Measurements from ENCODE around the gene PRR29.
"Not testable (repeated sequence)": the region's sequence is repeated elsewhere in the genome, so short reads cannot be mapped to it uniquely, and the experiment has no call there.

Gene PRR29

DNA sequence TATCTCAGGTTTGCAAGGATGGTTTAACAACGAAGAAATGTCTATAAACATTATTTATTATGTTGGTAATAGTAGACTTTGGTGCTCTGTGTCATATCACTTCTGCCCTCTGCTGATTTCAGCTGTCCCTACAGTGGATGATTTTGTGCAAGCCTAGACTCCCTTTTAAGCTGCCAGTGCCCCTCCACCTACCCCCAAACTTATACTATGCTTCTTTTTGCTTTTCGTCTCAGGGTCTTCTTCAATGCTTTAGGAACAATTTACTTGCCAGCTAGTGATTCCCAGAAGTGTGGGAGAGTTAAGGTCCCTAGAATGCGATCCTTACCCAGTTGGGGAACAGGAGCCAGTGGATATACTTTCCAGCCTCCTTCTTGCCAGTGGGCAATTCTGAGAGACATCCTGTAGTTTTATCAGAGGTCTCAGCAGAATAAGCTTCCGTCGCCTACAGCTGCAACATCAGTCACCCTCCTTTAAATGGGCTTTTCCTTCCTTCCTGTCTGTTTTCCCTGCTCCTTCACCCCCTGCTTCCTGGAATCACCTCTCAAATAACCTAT is 18.2 kb downstream of the PRR29 start:
- no peak for DNase-seq

DNA sequence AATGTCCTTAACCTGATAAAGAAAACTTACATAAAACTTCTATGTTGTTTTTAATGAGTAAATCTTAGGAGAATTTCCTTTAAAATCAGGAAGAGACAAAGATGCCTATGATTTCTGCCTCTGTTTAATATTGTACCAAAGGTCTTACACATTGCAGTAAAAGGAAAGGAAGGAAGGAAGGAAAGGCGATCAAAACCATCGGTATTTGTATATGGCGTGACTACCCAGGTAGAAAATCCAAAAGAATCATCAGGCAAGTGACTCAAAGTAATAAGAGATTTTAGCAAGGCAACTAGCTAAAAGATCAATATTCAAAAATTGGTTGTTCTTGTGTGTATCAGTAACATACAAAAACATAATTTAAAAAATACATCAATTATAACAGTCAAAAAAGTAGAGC is 18.8 kb downstream of the PRR29 start:
- no peak for DNase-seq

DNA sequence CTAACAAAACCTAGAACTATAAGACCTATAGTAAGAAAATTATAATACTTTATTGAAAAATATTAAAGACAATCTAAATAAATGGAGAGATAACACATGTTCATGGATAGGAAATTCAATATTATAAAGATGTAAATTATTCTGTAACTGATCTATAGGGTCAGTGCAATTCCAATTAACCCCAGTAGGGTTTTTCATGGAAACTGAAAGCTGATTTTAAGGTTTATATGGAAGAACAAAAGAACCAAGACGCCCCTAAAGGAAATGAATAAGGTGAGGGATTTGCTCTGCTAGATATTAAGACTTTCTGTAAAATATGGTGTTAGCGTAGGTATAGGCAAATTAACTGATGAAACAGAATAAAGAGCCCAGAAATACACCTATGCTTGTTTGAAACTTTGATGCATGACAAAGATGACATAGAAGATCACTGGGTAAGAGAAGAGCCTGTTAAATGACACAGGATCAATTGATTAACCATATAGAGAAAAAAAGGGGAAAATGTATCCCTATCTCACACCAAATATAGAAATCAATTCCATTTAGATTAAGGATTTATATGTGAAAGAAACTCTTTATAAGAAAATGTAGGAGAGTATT is 19.3 kb downstream of the PRR29 start:
- no peak for DNase-seq

DNA sequence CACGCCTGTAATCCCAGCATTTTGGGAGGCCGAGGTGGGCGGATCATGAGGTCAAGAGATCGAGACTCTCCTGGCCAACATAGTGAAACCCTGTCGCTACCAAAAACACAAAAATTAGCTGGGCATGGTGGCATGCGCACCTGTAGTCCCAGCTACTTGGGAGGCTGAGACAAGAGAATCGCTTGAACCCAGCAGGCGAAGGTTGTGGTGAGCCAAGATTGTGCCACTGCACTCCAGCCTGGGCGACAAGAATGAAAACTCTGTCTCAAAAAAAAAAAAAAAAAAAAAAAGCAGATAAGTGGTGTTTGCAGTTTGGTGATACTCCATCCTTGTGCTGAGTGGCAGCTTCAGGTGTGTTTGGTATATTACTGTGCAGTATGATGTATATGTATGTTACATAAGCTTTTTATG is 21.4 kb downstream of the PRR29 start:
- not testable (repeated sequence) for DNase-seq

DNA sequence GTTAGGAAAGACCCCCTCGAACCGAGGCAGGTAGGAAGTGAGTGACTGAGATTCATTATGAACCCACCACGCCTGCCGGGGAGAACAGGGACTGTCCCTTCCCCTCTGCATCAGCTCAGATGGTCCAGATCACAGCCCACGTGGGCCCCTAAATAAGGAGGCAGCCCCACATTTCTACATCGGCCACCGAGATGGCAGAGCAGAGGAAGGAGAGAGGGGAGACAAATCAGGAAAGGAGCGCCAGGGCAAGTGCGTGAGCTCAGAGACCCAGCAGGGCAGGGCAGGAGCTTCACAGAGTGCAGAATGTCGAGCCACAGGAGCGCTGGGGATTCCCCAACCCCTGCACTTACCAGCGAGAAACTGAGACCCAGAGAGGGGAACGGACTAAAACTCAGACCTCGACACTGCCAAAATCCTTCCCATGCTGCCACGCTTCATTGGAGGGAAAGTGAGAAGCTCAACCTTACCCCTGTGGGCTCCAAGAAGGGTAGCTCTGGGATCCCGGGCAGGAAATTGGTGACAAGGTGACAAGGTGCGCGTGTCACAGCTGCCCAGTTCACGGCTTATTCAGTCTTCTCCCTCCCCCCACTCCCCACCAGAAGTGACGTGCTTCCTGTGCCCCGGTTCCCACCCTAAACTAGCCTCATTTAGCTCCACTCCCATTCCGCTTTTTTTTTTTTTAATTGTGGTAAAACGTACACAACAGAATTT is 22.1 kb downstream of the PRR29 start, which contains the start of gene ICAM2:
TSS of gene ICAM2 (minus strand) at position 578 of the 711 bp plus-strand sequence. CDS start 13,942 bp downstream, outside the sequence.
- no peak for DNase-seq

DNA sequence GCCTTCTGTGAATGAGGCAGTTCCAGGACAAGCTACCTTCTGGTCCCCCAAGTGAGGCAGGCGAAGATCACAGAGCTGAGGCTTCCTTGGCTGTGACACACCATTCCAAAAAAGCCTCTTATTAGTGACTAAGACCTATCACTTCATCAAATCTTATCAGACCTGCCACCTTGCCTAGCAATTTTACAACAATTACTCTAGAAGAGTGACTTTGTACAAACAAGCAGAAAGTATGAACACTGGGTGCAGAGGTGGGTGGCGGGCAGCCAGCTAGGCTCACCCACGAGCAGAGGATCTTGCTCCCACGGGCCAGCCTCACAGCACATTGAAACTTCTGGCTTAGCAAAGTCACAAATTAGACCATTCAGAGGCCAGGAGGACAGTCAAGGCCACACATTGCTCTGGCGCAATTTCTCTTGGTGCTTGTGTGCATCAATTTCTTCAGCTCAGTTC is 24.5 kb downstream of the PRR29 start:
- no peak for DNase-seq

DNA sequence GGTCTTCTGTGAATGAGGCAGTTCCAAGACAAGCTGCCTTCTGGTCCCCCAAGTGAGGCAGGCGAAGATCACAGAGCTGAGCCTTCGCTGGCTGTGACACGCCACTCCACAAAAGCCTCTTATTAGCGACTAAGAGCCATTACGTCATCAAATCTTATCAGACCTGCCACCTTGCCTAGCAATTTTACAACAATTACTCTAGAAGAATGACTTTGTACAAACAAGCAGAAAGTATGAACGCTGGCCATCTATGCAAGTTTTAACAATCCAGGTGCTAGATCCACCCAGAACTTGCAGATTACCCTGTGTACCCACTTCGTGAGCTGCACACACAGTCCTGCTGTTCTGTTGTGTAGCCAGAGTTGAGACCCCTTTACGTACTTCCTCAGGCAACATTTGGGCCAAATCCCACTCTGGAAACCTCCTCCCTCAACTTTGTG is 26.1 kb downstream of the PRR29 start:
- DNase-seq, result no peak

DNA sequence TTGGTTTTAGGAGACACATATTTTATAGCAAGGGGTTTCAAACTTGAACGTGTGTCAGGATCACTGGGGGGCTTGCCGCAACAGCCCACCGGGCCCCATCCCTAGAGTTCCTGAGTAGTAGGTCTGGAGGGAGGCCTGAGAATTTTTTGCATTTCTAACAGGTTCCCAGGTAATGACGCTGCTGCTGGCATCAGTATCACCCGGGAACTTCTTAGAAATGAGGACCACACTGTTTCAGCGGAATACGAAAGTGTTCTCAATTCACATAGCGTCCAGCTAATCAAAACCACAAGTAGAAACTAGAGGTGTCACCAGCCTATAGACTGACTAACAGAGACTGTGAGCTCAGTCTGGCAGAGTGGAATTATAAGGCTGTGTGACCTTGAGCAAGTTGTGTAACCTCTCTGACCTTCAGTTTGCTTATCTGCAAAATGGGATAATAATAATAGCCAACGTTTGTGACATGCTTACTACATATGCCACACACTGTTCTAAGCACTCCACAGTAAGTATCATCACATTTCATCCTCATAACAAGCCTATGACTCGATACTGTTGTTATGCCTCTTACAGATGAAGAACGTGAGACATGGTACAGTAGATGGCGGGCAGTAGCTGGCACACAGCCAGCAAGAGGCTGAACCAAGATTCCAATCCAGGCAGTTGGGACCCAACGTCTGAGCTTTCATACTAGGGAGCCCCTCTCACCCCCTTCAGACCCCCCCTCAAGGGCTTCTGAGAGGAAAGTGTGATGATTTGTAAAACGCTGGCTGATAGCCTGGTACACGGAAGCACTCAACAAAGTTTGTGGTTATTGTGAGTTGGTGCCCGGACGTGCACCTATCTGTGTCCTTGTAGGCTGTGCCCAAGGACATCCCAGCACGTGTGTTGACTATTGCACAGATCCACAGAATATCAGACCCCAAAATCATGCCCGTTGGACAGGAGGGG is 26.9 kb downstream of the PRR29 start:
- DNase-seq, result no peak

DNA sequence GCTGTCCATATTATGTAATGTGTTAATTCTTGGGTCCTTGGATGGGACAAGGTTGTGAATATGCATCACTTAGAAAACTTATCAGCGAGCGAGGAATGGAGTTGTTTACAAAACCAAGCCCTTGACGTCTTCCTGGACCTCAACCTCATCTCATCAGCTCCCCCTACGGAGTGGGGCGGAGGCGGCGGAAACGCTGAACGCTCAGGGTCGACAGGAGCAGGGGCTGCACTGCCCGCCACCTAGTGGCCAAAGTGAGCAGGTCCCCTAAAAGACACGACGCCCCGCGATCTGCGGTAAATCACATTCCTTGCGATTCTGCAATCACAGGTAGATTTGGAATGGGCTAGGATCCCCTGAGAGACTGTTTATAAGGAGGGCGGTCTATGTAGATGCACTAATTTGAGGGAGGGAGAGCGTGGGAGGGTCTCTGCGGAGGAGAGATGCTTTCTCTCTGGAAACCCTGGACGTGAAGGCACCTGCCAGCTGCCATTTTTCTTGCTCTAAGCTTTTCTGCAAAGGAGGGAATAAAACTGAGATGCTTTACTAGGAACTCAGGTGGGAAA is 27.7 kb downstream of the PRR29 start:
- DNase-seq, result peak; percentile 82 to 86

DNA sequence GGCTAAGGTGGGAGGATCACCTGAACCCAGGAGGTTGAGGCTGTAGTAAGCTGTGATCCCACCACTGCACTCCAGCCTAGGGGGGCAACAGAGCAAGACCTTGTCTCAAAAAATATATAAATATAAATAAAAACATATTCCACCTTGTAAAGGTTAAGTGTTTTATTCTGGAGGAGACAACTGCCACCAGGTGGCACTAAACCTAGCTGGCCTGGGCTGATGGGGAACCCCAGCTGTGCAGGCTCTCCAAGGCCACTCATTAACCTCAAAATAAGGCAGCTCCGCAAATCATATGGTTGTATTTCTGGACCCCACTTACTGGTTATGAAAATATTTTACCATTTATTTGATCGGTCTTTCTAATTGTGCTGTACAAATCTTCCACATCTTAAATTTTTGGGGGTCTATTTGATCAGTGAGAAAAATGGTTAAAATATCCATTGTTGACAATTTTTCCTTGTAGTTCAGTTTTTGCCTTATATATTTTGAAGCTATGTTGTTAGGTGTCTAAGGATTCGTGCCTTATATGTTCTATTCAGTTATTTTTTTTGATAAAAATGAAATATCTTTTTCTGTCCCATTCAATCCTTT is 30.8 kb downstream of the PRR29 start:
- DNase-seq, result peak; percentile 68 to 70

DNA sequence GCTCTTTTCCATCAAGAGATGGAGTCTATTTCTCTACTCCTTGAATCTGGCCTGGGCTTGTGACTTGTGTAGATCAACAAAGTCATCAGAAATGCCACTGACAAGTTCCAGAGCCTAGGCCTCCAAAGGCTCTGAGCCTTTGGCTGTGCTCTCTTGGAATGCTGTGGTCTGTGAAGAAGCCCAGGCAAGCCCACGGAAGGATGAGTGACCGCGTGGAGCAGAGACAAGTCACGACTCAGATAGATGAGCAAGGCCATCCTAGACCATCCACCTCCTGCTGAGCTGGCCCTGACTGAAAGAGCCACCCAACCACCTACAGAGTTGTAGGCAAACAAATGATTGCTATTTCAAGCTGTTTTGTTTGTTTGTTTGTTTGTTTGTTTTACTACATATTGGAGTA is 33.9 kb downstream of the PRR29 start:
- DNase-seq, result no peak

DNA sequence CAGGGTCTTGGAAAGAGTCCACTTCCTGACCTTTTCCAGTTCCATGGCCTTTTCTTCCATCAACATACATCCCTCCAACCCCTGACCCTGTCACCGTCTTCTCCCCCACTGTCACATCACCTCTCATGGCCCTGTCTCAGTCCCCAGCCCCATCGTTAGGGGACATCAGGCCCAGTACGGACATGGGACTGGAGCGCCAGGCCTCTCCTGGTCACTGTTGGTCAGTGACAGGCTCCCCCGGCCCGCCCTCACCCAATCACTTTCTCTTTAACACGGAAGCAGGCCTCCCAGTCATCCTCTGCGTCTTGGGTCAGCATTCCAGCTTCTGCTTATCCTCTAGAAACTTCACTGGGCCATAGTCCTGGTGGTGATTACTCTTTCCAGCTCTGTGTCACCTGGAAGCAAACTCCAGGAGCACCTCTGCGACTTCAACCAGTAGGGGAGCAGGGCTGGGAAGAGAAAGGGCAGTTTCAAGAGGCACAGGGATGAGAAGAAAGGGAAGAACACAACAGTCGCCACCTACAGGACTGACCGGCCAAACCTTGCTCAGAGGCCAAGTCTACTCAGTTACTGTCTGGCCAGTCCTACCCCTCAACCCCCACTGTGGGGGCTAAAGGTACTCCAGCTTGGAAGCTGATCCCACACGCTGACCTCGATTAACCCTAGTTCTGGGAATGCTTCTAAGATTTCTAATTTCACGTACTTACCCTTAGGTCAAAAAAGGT is 38.2 kb downstream of the PRR29 start:
- DNase-seq, result no peak

DNA sequence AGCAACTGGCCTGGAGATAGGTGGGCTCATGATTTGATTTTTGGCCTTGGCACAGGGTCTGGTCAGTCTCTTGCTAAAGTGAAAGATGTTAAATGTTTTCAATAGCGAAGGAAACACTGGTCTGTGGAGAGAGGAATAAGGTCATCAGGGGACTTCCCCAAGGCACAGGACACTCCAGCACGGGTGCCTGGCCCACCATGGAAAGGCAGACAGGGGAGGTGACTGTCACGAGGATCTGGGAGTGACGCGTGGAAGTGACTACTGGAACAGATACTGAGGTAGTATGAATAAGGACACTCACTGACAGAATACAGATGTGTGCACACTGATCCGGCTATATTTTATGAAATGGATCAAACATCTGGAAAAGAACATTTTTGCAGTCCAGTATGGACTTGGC is 39.0 kb downstream of the PRR29 start:
- no peak for DNase-seq

DNA sequence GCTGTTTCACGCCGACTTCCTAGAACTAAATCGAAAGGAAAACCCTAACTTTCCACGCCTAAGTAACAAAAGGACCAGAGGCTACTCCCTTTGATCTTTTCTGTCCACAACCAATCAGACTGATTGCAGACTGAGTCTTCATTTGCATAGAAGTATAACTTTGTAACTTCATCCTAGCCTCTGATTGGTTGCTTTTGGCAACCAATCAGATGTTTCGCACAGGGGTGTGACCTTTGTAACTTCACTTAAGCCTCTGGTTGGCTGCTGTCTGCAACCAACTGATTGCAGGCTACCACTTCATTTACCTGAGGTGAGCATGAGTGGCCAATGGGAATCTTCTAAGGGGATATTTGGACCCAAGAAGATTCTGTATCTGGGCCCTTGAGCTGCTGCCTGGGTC is 39.7 kb downstream of the PRR29 start:
- DNase-seq, result no peak

DNA sequence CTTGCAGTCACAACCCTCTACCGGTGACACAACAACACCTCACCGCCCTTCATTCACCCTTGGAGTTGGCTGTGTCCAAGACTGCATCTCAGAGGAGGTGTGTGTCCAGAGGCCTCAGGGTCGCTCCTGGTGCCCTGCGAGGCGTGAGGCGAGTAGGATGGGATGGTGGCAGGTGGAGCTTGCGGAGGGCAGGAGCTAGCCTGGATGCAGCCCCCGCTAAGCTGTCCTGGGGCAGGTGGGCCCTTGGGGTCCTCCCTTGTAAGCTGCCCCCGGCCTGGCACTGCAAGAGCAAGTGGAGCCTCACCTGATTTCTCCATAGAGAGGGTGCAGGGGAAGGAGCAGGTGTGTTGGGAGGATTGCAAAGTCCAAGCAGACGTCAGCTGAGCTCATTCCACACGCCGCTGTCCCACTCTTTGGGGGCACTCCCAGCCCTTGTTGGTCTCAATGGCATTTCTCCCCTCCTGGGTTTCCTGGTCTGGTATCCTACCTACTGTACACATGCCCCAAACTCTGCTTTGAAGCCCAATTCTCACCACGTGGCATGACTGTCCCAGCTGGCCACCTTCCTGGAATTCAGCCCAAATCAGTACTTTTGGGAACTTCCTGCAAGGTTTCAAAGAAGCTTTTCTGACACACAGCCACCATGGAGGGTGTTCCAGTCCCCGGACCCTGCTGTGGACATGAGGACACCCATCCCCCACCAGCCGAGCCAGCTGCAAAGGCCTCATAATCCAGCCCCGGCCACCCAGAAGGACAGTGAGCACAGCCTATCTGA is 40.4 kb downstream of the PRR29 start:
- DNase-seq, result no peak

DNA sequence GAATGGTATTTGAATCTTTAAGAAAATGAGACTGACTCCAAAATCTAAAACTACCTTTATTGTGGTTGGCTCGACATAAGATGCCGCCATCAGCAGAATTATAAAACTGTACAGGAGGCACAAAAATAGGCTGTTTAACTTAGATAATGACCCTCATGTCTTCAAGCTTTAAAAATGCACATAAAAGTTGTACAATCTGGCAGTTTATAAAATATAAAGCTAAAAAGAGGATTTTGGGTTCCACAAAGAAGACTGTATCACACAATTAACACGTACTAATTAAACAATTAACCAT is 40.9 kb downstream of the PRR29 start:
- DNase-seq, result no peak

DNA sequence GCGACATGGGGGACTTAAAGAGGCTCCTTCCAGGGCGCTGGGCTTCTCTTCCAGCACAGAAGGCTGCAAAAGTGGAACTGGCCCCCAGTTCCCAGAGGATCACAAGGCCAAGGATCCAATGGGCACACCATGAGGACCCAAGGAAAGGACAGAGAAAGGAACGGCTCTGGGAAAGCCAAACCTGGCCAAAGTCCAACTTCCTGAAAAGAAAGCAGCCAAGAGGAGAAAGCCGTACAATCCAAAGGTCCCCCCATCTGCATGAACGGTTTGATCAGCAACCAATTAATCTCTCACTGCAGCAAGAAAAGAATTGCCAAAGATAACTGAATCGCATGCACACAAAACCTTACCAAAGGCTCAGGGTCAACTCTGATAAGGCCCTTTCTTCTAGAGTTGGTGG is 42.1 kb downstream of the PRR29 start:
- no peak for DNase-seq

DNA sequence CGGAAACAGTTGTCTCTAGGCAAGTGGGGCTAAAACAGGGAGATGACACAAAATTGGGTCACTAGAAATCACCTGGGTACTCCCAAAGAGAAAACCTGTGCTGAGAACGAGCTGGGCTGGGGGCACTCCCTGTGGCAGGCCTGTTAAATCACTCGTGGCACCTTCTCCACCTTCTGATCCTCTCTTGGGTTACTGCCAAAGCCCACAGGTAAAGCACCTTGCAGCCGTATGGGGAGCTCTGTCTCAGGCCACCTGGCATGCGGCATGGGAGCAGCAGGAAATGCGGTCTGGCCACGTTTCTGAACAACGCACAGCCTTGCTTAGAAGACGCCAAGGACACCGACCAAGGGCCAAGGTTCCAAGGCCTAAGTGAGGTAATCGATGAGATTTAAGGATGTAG is 43.8 kb downstream of the PRR29 start:
- DNase-seq, result no peak

DNA sequence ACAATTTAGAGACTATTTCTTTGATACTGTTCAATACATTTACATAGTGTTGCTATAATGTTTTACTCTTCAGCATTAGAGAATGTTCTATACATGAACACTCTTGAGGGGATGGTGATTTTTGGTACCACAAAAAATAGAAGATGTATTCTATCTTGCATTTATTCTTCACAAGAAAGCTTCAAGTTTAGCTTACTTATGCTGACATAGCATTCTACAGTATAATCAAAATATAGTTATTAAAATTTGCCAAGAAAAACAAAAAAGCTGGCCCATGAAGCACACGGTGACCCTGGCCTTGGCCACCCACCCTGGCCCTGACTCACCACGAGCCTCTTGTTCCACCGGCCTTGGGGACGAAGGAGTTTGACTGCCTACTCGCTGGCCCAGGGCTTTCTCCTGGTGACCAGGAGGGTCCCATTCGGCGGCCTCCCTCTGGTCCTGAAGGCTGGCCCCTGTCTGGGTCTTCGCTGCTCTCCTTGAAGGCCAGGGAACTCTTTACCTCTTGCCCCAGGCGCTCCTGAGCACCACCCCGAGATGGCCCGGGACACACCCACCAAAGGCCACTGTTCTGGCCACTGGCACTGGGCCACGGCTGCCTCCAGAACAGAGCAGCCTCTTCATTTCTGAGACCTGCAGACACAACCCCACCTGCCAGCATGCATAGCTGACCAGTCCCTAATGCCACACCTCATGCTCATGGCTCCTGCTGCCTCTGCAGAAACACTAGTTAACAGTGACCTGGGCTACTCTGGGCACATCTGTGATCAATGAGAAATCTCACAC is 44.7 kb downstream of the PRR29 start:
- no peak for DNase-seq

DNA sequence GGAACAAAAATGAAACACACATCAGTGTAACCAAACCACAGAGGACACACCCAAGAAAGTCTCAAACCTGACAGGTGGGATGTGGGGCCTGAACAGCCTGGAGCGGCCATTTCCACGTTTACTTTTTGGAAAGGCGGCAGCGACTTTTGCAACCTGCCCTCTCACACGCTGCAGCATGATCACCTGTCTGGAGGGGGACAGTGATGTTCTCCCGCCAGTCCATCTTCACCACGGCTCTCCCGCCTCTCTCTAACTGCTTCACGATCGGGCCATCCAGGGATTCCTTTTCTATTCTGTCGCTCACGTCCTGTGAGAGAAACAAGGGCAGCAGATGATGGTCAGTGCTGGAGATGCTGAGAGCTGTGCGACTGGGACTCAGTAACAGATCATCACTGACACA is 47.0 kb downstream of the PRR29 start:
- DNase-seq, result no peak
